Neural cell (in vitro differentiated cells): ENCODE data around the gene THRSP. TPM values are rescaled to one million over a fixed set of nuclear protein-coding genes. Genes with fewer than 3 reads are reported as not detected.

Source experiments
- H2AFZ ChIP-seq: fragments of 200-600, 300-800 bp; sonication (generic), shearing (Covaris generic); 2 replicates; pipeline ENCODE4 v1.6.0; 2014; ENCODE audit warnings: low read depth, mild to moderate bottlenecking, antibody characterized with exemption, low read length, moderate library complexity
- H3F3A ChIP-seq: fragments of 200-600 bp; shearing (Covaris generic); 2 replicates; pipeline ENCODE4 v1.6.1; 2016; ENCODE audit warnings: mild to moderate bottlenecking, moderate library complexity, mixed read lengths, antibody characterized with exemption, low read length; ENCODE audit not compliant: insufficient read depth, poor library complexity, severe bottlenecking
- H3K27ac ChIP-seq: fragments of 200-600, 300-800 bp; sonication (generic), shearing (Covaris generic); 2 replicates; pipeline ENCODE4 v1.5.1; 2014; ENCODE audit warnings: mild to moderate bottlenecking, low read length, moderate library complexity
- H3K27me3 ChIP-seq: fragments of 300-800, 200-600 bp; sonication (generic), shearing (Covaris generic); 2 replicates; pipeline ENCODE4 v1.6.0; 2014; ENCODE audit warnings: mild to moderate bottlenecking, low read depth, low read length, moderate library complexity; ENCODE audit not compliant: insufficient read depth
- H3K36me3 ChIP-seq: fragments of 300-800, 200-600 bp; sonication (generic), shearing (Covaris generic); 2 replicates; pipeline ENCODE4 v1.5.1; 2014; ENCODE audit warnings: mild to moderate bottlenecking, antibody characterized with exemption, low read length, moderate library complexity; ENCODE audit not compliant: insufficient read depth
- H3K4me2 ChIP-seq: fragments of 300-800, 200-600 bp; sonication (generic), shearing (Covaris generic); 2 replicates; pipeline ENCODE4 v1.6.0; 2014; ENCODE audit warnings: mild to moderate bottlenecking, low read length
- H3K4me3 ChIP-seq: fragments of 300-800, 200-600 bp; sonication (generic), shearing (Covaris generic); 2 replicates; pipeline ENCODE4 v1.5.1; 2014; ENCODE audit warnings: mild to moderate bottlenecking, low read length, moderate library complexity
- H3K79me2 ChIP-seq: fragments of 200-600 bp; shearing (Covaris generic); replicated peaks from 2 replicates; pipeline ENCODE4 v1.6.0; 2014; ENCODE audit warnings: mild to moderate bottlenecking, low read length, moderate library complexity; ENCODE audit not compliant: insufficient read depth
- H3K9ac ChIP-seq: fragments of 300-800, 200-600 bp; sonication (generic), shearing (Covaris generic); 2 replicates; pipeline ENCODE4 v1.6.1; 2016; ENCODE audit warnings: mild to moderate bottlenecking, low read length, mixed read lengths
- H3K9me2 ChIP-seq: fragments of 200-600 bp; shearing (Covaris generic); 2 replicates; pipeline ENCODE4 v1.6.1; 2016; ENCODE audit warnings: mild to moderate bottlenecking, low read length, mixed read lengths; ENCODE audit not compliant: insufficient read depth
- H3K9me3 ChIP-seq: fragments of 200-600, 300-800 bp; sonication (generic), shearing (Covaris generic); 2 replicates; pipeline ENCODE4 v1.6.1; 2016; ENCODE audit warnings: mild to moderate bottlenecking, mixed run types, low read length, moderate library complexity, mixed read lengths
- H4K20me1 ChIP-seq: fragments of 200-600 bp; shearing (Covaris generic); 2 replicates; pipeline ENCODE4 v1.6.1; 2016; ENCODE audit warnings: mild to moderate bottlenecking, mixed run types; ENCODE audit not compliant: insufficient read depth
- CTCF ChIP-seq: fragments of 450-650 bp; IDR thresholded peaks from 2 replicates; pipeline ENCODE4 v1.5.1; 2014; ENCODE audit warnings: antibody characterized with exemption, mild to moderate bottlenecking, moderate library complexity; ENCODE audit not compliant: poor library complexity, severe bottlenecking
- EP300 ChIP-seq: fragments of 450-650 bp; conservative IDR thresholded peaks from 2 replicates; pipeline ENCODE4 v1.6.1; 2014; ENCODE audit warnings: antibody characterized with exemption, mild to moderate bottlenecking, moderate library complexity; ENCODE audit not compliant: poor library complexity, severe bottlenecking
- EZH2 ChIP-seq: fragments of 200-600, 300-800 bp; shearing (Covaris generic), sonication (generic); IDR thresholded peaks from 2 replicates; pipeline ENCODE4 v1.6.1; 2014; ENCODE audit warnings: antibody characterized with exemption, low read length, borderline replicate concordance, mild to moderate bottlenecking; ENCODE audit not compliant: insufficient read depth, poor library complexity, severe bottlenecking
- MXI1 ChIP-seq: fragments of 450-650 bp; conservative IDR thresholded peaks from 2 replicates; pipeline ENCODE4 v1.6.1; 2014; ENCODE audit warnings: antibody characterized with exemption, mild to moderate bottlenecking; ENCODE audit not compliant: poor library complexity, severe bottlenecking
- POLR2AphosphoS5 ChIP-seq: IDR thresholded peaks from 2 replicates; pipeline ENCODE4 v1.6.1; 2012
- RAD21 ChIP-seq: fragments of 450-650 bp; conservative IDR thresholded peaks from 2 replicates; pipeline ENCODE4 v1.6.1; 2014; ENCODE audit warnings: antibody characterized with exemption, mild to moderate bottlenecking, moderate library complexity
- REST ChIP-seq: IDR thresholded peaks from 2 replicates; pipeline ENCODE4 v1.6.1; 2012; ENCODE audit warnings: borderline replicate concordance
- SMC3 ChIP-seq: fragments of 450-650 bp; conservative IDR thresholded peaks from 2 replicates; pipeline ENCODE4 v1.6.1; 2014; ENCODE audit warnings: antibody characterized with exemption, mild to moderate bottlenecking, moderate library complexity; ENCODE audit not compliant: poor library complexity
- TAF1 ChIP-seq: IDR thresholded peaks from 2 replicates; pipeline ENCODE4 v1.6.1; 2012; ENCODE audit warnings: low read depth
- polyA plus RNA-seq: library from polyadenylated mRNA; depleted of rRNA; stranded (reverse); fragments of >200 nt; gene quantifications from 2 replicates; pipeline ENCODE4 v1.2.3, GENCODE V29; 2014

The THRSP gene
- polyA plus RNA-seq, 1 donor from 2014 or later, result not detected

- H2AFZ ChIP-seq, result no peak overlapping the region
- no peaks in the 10 kb centered on the region for H3F3A ChIP-seq
- no peak overlapping the region for H3K27ac ChIP-seq
- H3K79me2 ChIP-seq, result no peaks in the 10 kb centered on the region
- H3K9me2 ChIP-seq, result no peaks in the 10 kb centered on the region
- H3K27me3 ChIP-seq, result no peaks in the 10 kb centered on the region
- no peak overlapping the region for H3K4me2 ChIP-seq
- no peak overlapping the region for H3K9ac ChIP-seq
- no peak overlapping the region for H3K4me3 ChIP-seq
- H3K9me3 ChIP-seq, result no peaks in the 10 kb centered on the region
- TF ChIP-seq TAF1 (no peak), CTCF (no peak), EP300 (no peak), RAD21 (no peak), MXI1 (no peak), EZH2 (no peak), SMC3 (no peak), REST (no peak), POLR2AphosphoS5 (no peak)
- H4K20me1 ChIP-seq, result no peaks in the 10 kb centered on the region
- no peaks in the 10 kb centered on the region for H3K36me3 ChIP-seq
Measured at GRCh38 chr11:78110830-78111229, 47.2 kb downstream of the THRSP start.

- Histone ChIP-seq H3K36me3 (no peaks in the 10 kb centered on the region), H3K9ac (no peak overlapping the region), H3K9me2 (no peaks in the 10 kb centered on the region), H3K27me3 (no peaks in the 10 kb centered on the region), H3K9me3 (no peaks in the 10 kb centered on the region), H3K27ac (no peak overlapping the region), H3F3A (no peaks in the 10 kb centered on the region), H3K79me2 (no peaks in the 10 kb centered on the region), H3K4me3 (no peak overlapping the region), H4K20me1 (no peaks in the 10 kb centered on the region), H3K4me2 (no peak overlapping the region), H2AFZ (no peak overlapping the region)
- no peak for TF ChIP-seq CTCF
- TF ChIP-seq RAD21, result no peak
- no peak for TF ChIP-seq MXI1
- no peak for TF ChIP-seq POLR2AphosphoS5
Measured at GRCh38 chr11:78111298-78111697, 47.6 kb downstream of the THRSP start.
